GM12875 (cell line): ENCODE results near the gene NMNAT3.

ENCODE experiments used
- H3K4me3 ChIP-seq: one replicate; pipeline ENCODE4 v1.5.1; 2011; ENCODE audit warnings: low read depth, low read length, control low read depth
- CTCF ChIP-seq: IDR thresholded peaks from 2 replicates; pipeline ENCODE4 v1.5.1; 2011; ENCODE audit warnings: low read depth, mild to moderate bottlenecking, control low read depth, inconsistent platforms, low read length, moderate library complexity, borderline replicate concordance; ENCODE audit not compliant: insufficient read depth

The NMNAT3 gene

DNA sequence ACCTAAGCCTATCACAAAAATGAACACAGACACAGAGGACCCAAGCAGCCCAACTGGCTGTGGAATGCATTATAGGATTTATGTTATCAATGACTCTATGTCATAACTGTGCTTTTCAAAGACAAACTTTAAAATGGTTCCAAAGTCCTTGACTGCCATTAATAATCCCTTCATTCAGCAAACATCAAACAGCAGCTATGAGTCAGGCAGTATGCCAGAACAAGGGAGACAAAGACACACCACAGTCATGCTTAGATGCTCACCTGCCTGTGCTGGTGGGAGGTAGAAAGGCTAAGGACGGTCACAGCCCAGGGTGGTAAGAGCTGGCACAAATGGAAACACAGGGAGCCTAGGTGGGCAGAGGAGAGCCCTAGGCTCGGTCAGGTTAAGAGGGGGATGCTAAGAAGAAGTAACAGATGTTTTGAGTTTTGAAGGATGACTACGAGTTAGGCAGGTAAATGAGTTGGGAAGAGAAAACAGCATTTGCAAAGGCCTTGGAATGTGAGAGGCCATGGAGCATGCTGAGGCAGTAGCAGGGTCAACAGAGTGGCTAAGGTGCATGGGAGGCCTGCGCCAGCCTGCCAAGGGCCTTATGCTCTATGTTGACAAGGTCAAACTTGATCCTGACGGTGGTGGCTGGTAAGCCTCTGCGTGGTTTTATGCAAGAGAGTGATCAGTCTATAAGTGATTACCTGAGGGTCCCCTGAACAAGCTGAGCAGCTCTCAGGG, 23.0 kb downstream of the NMNAT3 start:
- H3K4me3 ChIP-seq, result no peak overlapping the region
- no peak for TF ChIP-seq CTCF

- TF ChIP-seq CTCF, result no peak
- H3K4me3 ChIP-seq, result no peak overlapping the region
Observed at GRCh38 chr3:139653582-139653981, 24.2 kb downstream of the NMNAT3 start.

- no peak overlapping the region for H3K4me3 ChIP-seq
- no peak for TF ChIP-seq CTCF
Observed at GRCh38 chr3:139652561-139652960, 25.2 kb downstream of the NMNAT3 start.

DNA sequence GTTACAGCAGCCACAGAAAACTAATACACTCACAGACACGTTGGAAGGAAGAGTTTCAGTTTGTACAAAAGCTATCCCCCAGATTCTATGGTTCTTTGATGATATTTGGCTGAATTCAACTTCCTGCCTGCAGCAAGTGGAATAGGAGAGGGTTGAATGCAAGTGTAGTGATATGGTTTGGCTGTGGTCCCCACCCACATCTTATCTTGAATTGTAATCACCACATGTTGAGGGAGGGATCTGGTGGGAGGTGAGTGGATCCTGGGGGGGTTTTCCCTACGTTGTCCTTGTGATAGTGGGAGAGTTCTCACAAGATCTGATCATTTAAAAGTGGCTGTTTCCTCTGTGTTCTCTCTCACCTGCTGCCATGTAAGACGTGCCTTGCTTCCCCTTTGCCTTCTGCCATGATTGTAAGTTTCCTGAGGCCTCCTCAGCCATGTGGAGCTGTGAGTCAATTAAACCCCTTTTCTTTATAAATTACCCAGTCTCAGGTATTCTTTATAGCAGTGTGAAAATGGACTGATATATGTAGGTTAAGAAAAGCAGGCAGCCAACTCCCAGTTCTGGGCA, 29.8 kb downstream of the NMNAT3 start:
- no peak overlapping the region for H3K4me3 ChIP-seq
- TF ChIP-seq CTCF, result no peak

DNA sequence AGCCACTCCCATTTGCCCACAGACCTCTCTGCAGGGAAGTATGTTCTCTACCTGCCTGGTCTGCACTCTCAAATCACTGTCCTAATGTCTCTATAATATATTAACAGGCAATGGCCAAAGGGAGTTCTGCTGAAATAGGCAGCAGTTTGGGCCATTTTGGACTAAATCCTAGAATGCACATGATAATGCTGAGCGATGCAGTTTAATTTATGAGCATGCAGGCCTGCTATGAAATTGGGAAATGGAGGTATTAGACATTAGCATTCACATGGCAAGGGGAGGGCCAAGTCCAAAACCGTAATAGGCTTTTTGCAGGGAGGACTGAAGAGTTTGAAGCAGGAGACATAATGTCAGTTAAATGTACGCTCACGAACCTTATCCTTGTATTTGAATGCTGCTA, 31.3 kb downstream of the NMNAT3 start:
- TF ChIP-seq CTCF, result no peak

GRCh38 chr3:139642996-139643395, 34.8 kb downstream of the NMNAT3 start:
- TF ChIP-seq CTCF, result no peak
- H3K4me3 ChIP-seq, result no peak overlapping the region

More for the DNA sequence above, 31.3 kb downstream of the NMNAT3 start:
- no peak overlapping the region for H3K4me3 ChIP-seq

DNA sequence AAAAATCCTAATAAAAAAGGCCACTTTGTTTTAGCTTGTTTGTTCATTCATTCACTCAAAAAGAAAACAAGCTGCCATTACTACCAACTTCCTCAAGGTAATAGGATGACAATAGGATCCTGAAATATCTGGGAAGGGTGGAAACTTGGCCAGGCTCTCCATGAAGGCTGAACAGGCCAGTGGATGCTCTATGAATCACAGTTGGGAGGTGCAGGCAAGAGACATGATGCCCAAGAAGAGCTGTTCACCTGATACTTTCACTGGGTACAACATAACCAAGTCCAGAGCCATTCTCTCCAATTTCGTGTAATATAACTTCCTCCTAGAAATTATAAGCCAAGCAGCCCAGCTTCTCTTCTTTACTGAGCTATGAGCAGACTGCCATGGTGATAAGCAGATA, 37.3 kb downstream of the NMNAT3 start:
- TF ChIP-seq CTCF, result no peak
- no peak overlapping the region for H3K4me3 ChIP-seq
